ENCODE measurements around the gene NCR1. TPM values are rescaled to one million over a fixed set of nuclear protein-coding genes. Genes with fewer than 3 reads are reported as not detected.

NCR1 gene
- total RNA-seq, 1 experiment from 2014 or later = not detected

Other genes starting within 250 kb of the NCR1 start
- not detected in 2 replicates for gene LILRB4, start 243.2 kb upstream of the NCR1 start, total RNA-seq (2014; rRNA removed; shearing (Covaris generic))
- not detected in 2 replicates for gene KIR3DL3, start 181.7 kb upstream of the NCR1 start, total RNA-seq (2014; rRNA removed; shearing (Covaris generic))
- not detected in 2 replicates for gene KIR2DL3, start 167.6 kb upstream of the NCR1 start, total RNA-seq (2014; rRNA removed; shearing (Covaris generic))
- gene KIR2DL1, start 136.4 kb upstream of the NCR1 start, total RNA-seq (2014; rRNA removed; shearing (Covaris generic)) = not detected in 2 replicates
- gene KIR2DL4, start 102.5 kb upstream of the NCR1 start, total RNA-seq (2014; rRNA removed; shearing (Covaris generic)) = not detected in 2 replicates
- gene KIR3DL1, start 89.7 kb upstream of the NCR1 start, total RNA-seq (2014; rRNA removed; shearing (Covaris generic)) = not detected in 2 replicates
- not detected in 2 replicates for gene KIR2DS4, start 73.5 kb upstream of the NCR1 start, total RNA-seq (2014; rRNA removed; shearing (Covaris generic))
- not detected in 2 replicates for gene KIR3DL2, start 55.7 kb upstream of the NCR1 start, total RNA-seq (2014; rRNA removed; shearing (Covaris generic))
- gene FCAR, start 31.9 kb upstream of the NCR1 start, total RNA-seq (2014; rRNA removed; shearing (Covaris generic)) = not detected in 2 replicates
- gene NLRP7, start 41.4 kb downstream of the NCR1 start, total RNA-seq (2014; rRNA removed; shearing (Covaris generic)) = not detected in 2 replicates
- 0.12 and 0.20 TPM in 2 replicates for gene NLRP2, start 60.2 kb downstream of the NCR1 start, total RNA-seq (2014; rRNA removed; shearing (Covaris generic))
- gene GP6, start 132.1 kb downstream of the NCR1 start, total RNA-seq (2014; rRNA removed; shearing (Covaris generic)) = not detected in 2 replicates
- gene RDH13, start 157.0 kb downstream of the NCR1 start, total RNA-seq (2014; rRNA removed; shearing (Covaris generic)) = 5.2 and 7.3 TPM in 2 replicates
- 8.5 and 12.3 TPM in 2 replicates for gene EPS8L1, start 169.7 kb downstream of the NCR1 start, total RNA-seq (2014; rRNA removed; shearing (Covaris generic))
- gene PPP1R12C, start 211.5 kb downstream of the NCR1 start, total RNA-seq (2014; rRNA removed; shearing (Covaris generic)) = 22.3 and 31.0 TPM in 2 replicates
- 32.5 and 42.4 TPM in 2 replicates for gene TNNT1, start 243.1 kb downstream of the NCR1 start, total RNA-seq (2014; rRNA removed; shearing (Covaris generic))

Data from RPMI7951 (cell line).